Measurements from ENCODE around the gene FOXRED1.
A peak's percentile ranks its signal among the peaks of the same experiment; 100 is the strongest.
"Not testable (repeated sequence)": the region's sequence is repeated elsewhere in the genome, so short reads cannot be mapped to it uniquely, and the experiment has no call there.

The FOXRED1 gene

GRCh38 chr11:126268708-126269579 lies at the start of gene FOXRED1, which contains the start of gene SRPRA:
Gene FOXRED1, plus strand, starts transcription at chr11:126269154. Its CDS starts 53 bp downstream, at chr11:126269207.
Gene SRPRA, minus strand, starts transcription at chr11:126268895. Its CDS starts 91 bp downstream, at chr11:126268804.
- DNase-seq: peak; percentile 100

- DNase-seq: no peak
These were observed 49.4 kb upstream of the FOXRED1 start for GRCh38 chr11:126219547-126219946.

GRCh38 chr11:126224647-126225294 lies 44.2 kb upstream of the FOXRED1 start:
- DNase-seq: no peak

- DNase-seq: no peak
These were observed 43.7 kb upstream of the FOXRED1 start for GRCh38 chr11:126225295-126225665.

- DNase-seq: no peak
These were observed 42.4 kb upstream of the FOXRED1 start for GRCh38 chr11:126226334-126227084.

GRCh38 chr11:126229858-126230540 lies 39.0 kb upstream of the FOXRED1 start:
- no peak for DNase-seq

- DNase-seq: no peak
These were observed 37.1 kb upstream of the FOXRED1 start for GRCh38 chr11:126231725-126232459.

- DNase-seq: no peak
These were observed 36.3 kb upstream of the FOXRED1 start for GRCh38 chr11:126232683-126233082.

- no peak for DNase-seq
These were observed 35.6 kb upstream of the FOXRED1 start for GRCh38 chr11:126233391-126233790.

GRCh38 chr11:126246636-126247035 lies 22.3 kb upstream of the FOXRED1 start:
- DNase-seq: no peak

GRCh38 chr11:126253265-126253664 lies 15.7 kb upstream of the FOXRED1 start:
- no peak for DNase-seq

GRCh38 chr11:126254819-126255218 lies 14.1 kb upstream of the FOXRED1 start:
- DNase-seq: no peak

- not testable (repeated sequence) for DNase-seq
These were observed 13.4 kb upstream of the FOXRED1 start for GRCh38 chr11:126255507-126255906.

GRCh38 chr11:126256216-126256615 lies 12.7 kb upstream of the FOXRED1 start:
- no peak for DNase-seq

- DNase-seq: no peak
These were observed 11.8 kb upstream of the FOXRED1 start for GRCh38 chr11:126257144-126257543.

- DNase-seq: no peak
These were observed 11.2 kb upstream of the FOXRED1 start for GRCh38 chr11:126257764-126258163.

GRCh38 chr11:126262216-126262615 lies 6.7 kb upstream of the FOXRED1 start:
- no peak for DNase-seq

GRCh38 chr11:126263489-126263888 lies 5.5 kb upstream of the FOXRED1 start:
- no peak for DNase-seq

- DNase-seq: no peak
These were observed 3.1 kb upstream of the FOXRED1 start for GRCh38 chr11:126265811-126266210.

GRCh38 chr11:126267650-126268049 lies 1.3 kb upstream of the FOXRED1 start:
- no peak for DNase-seq

- DNase-seq: no peak
These were observed 620 bp upstream of the FOXRED1 start for GRCh38 chr11:126268361-126268707.

GRCh38 chr11:126277322-126277721 lies 8.4 kb downstream of the FOXRED1 start:
- no peak for DNase-seq
